IPS-11a (cell line): ENCODE measurements around the gene STXBP6.
"Not testable (repeated sequence)": the region's sequence is repeated elsewhere in the genome, so short reads cannot be mapped to it uniquely, and the experiment has no call there.

Experiments
- H3K4me3 ChIP-seq: one replicate; pipeline ENCODE4 v1.5.1; 2013; ENCODE audit warnings: low read depth, low read length, control low read depth

Gene STXBP6

GRCh38 chr14:24813819-24814259 lies 236.1 kb downstream of the STXBP6 start:
- no peak overlapping the region for H3K4me3 ChIP-seq

- no peak overlapping the region for H3K4me3 ChIP-seq
Measured at GRCh38 chr14:24813089-24813815, 236.7 kb downstream of the STXBP6 start.

- H3K4me3 ChIP-seq = no peak overlapping the region
Measured at GRCh38 chr14:24809135-24809534, 240.8 kb downstream of the STXBP6 start.

GRCh38 chr14:24808412-24808811 lies 241.5 kb downstream of the STXBP6 start:
- H3K4me3 ChIP-seq = no peak overlapping the region

- no peak overlapping the region for H3K4me3 ChIP-seq
Measured at GRCh38 chr14:24806061-24806678, 243.8 kb downstream of the STXBP6 start.

- no peak overlapping the region for H3K4me3 ChIP-seq
Measured at GRCh38 chr14:24804552-24805212, 245.3 kb downstream of the STXBP6 start.

GRCh38 chr14:24803933-24804494 lies 245.9 kb downstream of the STXBP6 start:
- H3K4me3 ChIP-seq = no peak overlapping the region

- H3K4me3 ChIP-seq = not testable (repeated sequence)
Measured at GRCh38 chr14:24803426-24803825, 246.5 kb downstream of the STXBP6 start.

GRCh38 chr14:24802236-24802635 lies 247.7 kb downstream of the STXBP6 start:
- H3K4me3 ChIP-seq = no peak overlapping the region

- no peak overlapping the region for H3K4me3 ChIP-seq
Measured at GRCh38 chr14:24801024-24801423, 248.9 kb downstream of the STXBP6 start.

- no peak overlapping the region for H3K4me3 ChIP-seq
Measured at GRCh38 chr14:24798911-24799462, 251.0 kb downstream of the STXBP6 start.

GRCh38 chr14:24795406-24795805 lies 254.5 kb downstream of the STXBP6 start:
- H3K4me3 ChIP-seq = no peak overlapping the region

GRCh38 chr14:24794644-24795305 lies 255.2 kb downstream of the STXBP6 start:
- H3K4me3 ChIP-seq = no peak overlapping the region

GRCh38 chr14:24790196-24790595 lies 259.8 kb downstream of the STXBP6 start:
- no peak overlapping the region for H3K4me3 ChIP-seq

GRCh38 chr14:24789378-24789884 lies 260.5 kb downstream of the STXBP6 start:
- H3K4me3 ChIP-seq = no peak overlapping the region

GRCh38 chr14:24785698-24786097 lies 264.2 kb downstream of the STXBP6 start:
- no peak overlapping the region for H3K4me3 ChIP-seq

GRCh38 chr14:24784981-24785380 lies 265.0 kb downstream of the STXBP6 start:
- H3K4me3 ChIP-seq = no peak overlapping the region

GRCh38 chr14:24783791-24784190 lies 266.2 kb downstream of the STXBP6 start:
- no peak overlapping the region for H3K4me3 ChIP-seq

- no peak overlapping the region for H3K4me3 ChIP-seq
Measured at GRCh38 chr14:24780281-24780680, 269.7 kb downstream of the STXBP6 start.

GRCh38 chr14:24777678-24778077 lies 272.3 kb downstream of the STXBP6 start:
- H3K4me3 ChIP-seq = no peak overlapping the region

GRCh38 chr14:24775950-24776349 lies 274.0 kb downstream of the STXBP6 start:
- no peak overlapping the region for H3K4me3 ChIP-seq
